ENCODE data around the gene STRN3. TPM values are rescaled to one million over a fixed set of nuclear protein-coding genes. Genes with fewer than 3 reads are reported as not detected.

Gene STRN3
- total and polyA plus RNA-seq, 10 of the 15 experiments (the other 5 are each of a cell fraction or from before 2014, with no cell fraction given): 7.8 to 27.9 (median 14.1) TPM

- TF ChIP-seq ZBTB11 (CRISPR knock-in tag; IDR thresholded peaks at IDR 0.05): no peak
- no peak for TF ChIP-seq SMAD5 (IDR thresholded peaks at IDR 0.05; ENCODE audit: low read depth)
- TF ChIP-seq IRF4 (IDR thresholded peaks at IDR 0.05; ENCODE audit: low read depth, low read length): no peak
- TF ChIP-seq ASH2L (IDR thresholded peaks at IDR 0.05; ENCODE audit: borderline replicate concordance, low read depth): no peak
- no peak for TF ChIP-seq ZNF274 (IDR thresholded peaks at IDR 0.05; ENCODE audit: insufficient read depth, insufficient read length)
- TF ChIP-seq MEF2A (IDR thresholded peaks at IDR 0.05; ENCODE audit: insufficient read depth, low read depth, low read length): no peak
These were observed 21.3 kb upstream of the STRN3 start (continued) for GRCh38 chr14:31047503-31047902.

DNA sequence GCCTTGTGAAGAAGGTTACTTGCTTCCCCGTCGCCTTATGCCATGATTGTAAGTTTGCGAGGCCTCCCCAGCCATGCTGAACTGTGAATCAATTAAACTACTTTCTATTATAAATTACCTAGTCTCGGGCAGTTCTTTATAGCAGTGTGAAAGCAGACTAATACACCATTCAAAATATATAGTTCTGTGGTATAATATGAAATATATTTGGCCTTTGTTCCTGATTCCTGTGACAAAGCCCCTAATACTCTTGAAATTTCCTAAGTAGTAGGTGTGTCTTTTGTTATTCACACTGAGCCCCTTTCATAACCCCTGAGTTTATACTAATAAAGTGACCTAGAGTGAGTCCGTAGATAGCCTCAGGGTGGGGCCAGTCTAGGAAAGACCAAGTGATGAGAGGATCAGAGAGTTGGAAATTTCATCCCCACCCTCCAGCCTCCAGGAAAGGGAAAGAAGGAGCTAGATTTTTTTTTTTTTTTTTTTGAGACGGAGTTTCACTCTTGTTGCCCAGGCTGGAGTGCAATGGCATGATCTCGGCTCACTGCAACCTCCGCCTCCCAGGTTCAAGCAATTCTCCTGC, 19.4 kb upstream of the STRN3 start:
- no peak for FAIRE-seq
- WGBS (ENCODE audit: insufficient coverage, insufficient replicate concordance, low lambda C conversion rate, missing lambda C conversion rate): 93% methylated on average over 6 of the region's 8 CpGs
- no peak overlapping the region for H3K4me3 ChIP-seq

More for the DNA sequence above, 19.4 kb upstream of the STRN3 start:
- Histone ChIP-seq H3K27ac (ENCODE audit: control insufficient read depth, insufficient read depth) (no peak overlapping the region), H3K79me2 (ENCODE audit: control insufficient read depth, insufficient read depth, low read length) (no peaks in the 10 kb centered on the region), H3K9ac (ENCODE audit: control insufficient read depth, insufficient read depth, low read length) (no peak overlapping the region), H2AFZ (ENCODE audit: control insufficient read depth, low read depth, low read length) (no peak overlapping the region), H3K9me3 (replicated peaks; ENCODE audit: control insufficient read depth, insufficient read depth, low read length) (no peaks in the 10 kb centered on the region), H3K4me1 (ENCODE audit: control insufficient read depth, insufficient read depth, low read length) (no peaks in the 10 kb centered on the region), H3K4me2 (ENCODE audit: control insufficient read depth, insufficient read depth) (no peak overlapping the region), H3K27me3 (replicated peaks in 1 of 2; ENCODE audit: control insufficient read depth in 2 of 2, insufficient read depth in 2 of 2, low read length in 1 of 2) (no peaks in the 10 kb centered on the region), H4K20me1 (ENCODE audit: control insufficient read depth, insufficient read depth) (no peaks in the 10 kb centered on the region), H3K36me3 (ENCODE audit: control insufficient read depth in 2 of 2, insufficient read depth in 2 of 2, low read length in 1 of 2) (no peaks in the 10 kb centered on the region)
- no peak for DNase-seq (ENCODE audit: low read depth, low spot score)
- ATAC-seq: no peak
- ChIA-PET CTCF (no interaction called here), RAD21 (ENCODE audit: unreplicated experiment) (no interaction called here), SMC1A (ENCODE audit: uncharacterized antibody, unreplicated experiment) (no interaction called here), POLR2A (no interaction called here)
- BruUV-seq (replicated peaks): no TSS peak
- TF ChIP-seq NR2C1 (IDR thresholded peaks at IDR 0.05) (no peak), KAT2A (conservative IDR thresholded peaks at IDR 0.05; ENCODE audit: control insufficient read depth, low read depth, low read length) (no peak), IRF4 (IDR thresholded peaks at IDR 0.05; ENCODE audit: low read depth, low read length) (no peak), FOXK2 (IDR thresholded peaks at IDR 0.05) (no peak), LARP7 (IDR thresholded peaks at IDR 0.05) (no peak), ZSCAN29 (IDR thresholded peaks at IDR 0.05) (no peak), JUND (IDR thresholded peaks at IDR 0.05; ENCODE audit: low read depth, low read length) (no peak), CTCF (IDR thresholded peaks at IDR 0.05 in 2 of 3, conservative IDR thresholded peaks at IDR 0.05 in 1 of 3; ENCODE audit: control insufficient read depth in 2 of 3, extremely low read depth in 1 of 3, insufficient read depth in 1 of 3, low read depth in 3 of 3, low read length in 3 of 3) (no peak), ZNF217 (IDR thresholded peaks at IDR 0.05) (no peak), RCOR1 (conservative IDR thresholded peaks at IDR 0.05; ENCODE audit: low read depth, low read length) (no peak), IKZF1 (conservative IDR thresholded peaks at IDR 0.05) (no peak)
- TF ChIP-seq, protein P1, sequence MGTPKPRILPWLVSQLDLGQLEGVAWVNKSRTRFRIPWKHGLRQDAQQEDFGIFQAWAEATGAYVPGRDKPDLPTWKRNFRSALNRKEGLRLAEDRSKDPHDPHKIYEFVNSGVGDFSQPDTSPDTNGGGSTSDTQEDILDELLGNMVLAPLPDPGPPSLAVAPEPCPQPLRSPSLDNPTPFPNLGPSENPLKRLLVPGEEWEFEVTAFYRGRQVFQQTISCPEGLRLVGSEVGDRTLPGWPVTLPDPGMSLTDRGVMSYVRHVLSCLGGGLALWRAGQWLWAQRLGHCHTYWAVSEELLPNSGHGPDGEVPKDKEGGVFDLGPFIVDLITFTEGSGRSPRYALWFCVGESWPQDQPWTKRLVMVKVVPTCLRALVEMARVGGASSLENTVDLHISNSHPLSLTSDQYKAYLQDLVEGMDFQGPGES (IDR thresholded peaks at IDR 0.05): no peak
- intact Hi-C loops (cut with micrococcal nuclease; ENCODE audit: unreplicated experiment) (no loop called here), in situ Hi-C loops (cut with MboI) (no loop called here)
